H1 (cell line): ENCODE data around the gene RASGRF1. TPM values are rescaled to one million over a fixed set of nuclear protein-coding genes. Genes with fewer than 3 reads are reported as not detected.

Experiments
- CHD1 ChIP-seq: IDR thresholded peaks from 2 replicates; pipeline ENCODE4 v1.6.1; 2012; ENCODE audit warnings: low read depth, low read length, improper control_type of control experiment
- CTBP2 ChIP-seq: IDR thresholded peaks from 2 replicates; pipeline ENCODE4 v1.7.0; 2011; ENCODE audit warnings: borderline replicate concordance, mild to moderate bottlenecking, moderate library complexity, mixed read lengths, low read length; ENCODE audit not compliant: insufficient read depth, insufficient read length
- JUND ChIP-seq: IDR thresholded peaks from 2 replicates; pipeline ENCODE4 v1.6.1; 2011; ENCODE audit warnings: mild to moderate bottlenecking, improper control_type of control experiment, low read length
- KDM5A ChIP-seq: fragments of 200-600 bp; IDR thresholded peaks from 2 replicates; pipeline ENCODE4 v1.7.1; 2012; ENCODE audit warnings: mild to moderate bottlenecking, low read length, inconsistent platforms, mixed read lengths
- RAD21 ChIP-seq, 2 experiments: IDR thresholded peaks in 1 of 2; conservative IDR thresholded peaks in 1 of 2; 2 replicates each; pipeline ENCODE4 v1.6.1; 2011; ENCODE audit warnings: low read depth in 2 of 2, low read length in 2 of 2, improper control_type of control experiment in 1 of 2, inconsistent platforms in 1 of 2, mild to moderate bottlenecking in 1 of 2, moderate library complexity in 1 of 2
- RFX5 ChIP-seq: IDR thresholded peaks from 2 replicates; pipeline ENCODE4 v1.6.1; 2011; ENCODE audit warnings: low read depth, low read length, improper control_type of control experiment, borderline replicate concordance
- RXRA ChIP-seq: IDR thresholded peaks from 2 replicates; pipeline ENCODE4 v1.6.1; 2011; ENCODE audit warnings: low read depth, mild to moderate bottlenecking, low read length, moderate library complexity; ENCODE audit not compliant: insufficient read depth
- TBP ChIP-seq: IDR thresholded peaks from 2 replicates; pipeline ENCODE4 v1.6.1; 2011; ENCODE audit warnings: low read depth, low read length, improper control_type of control experiment
- polyA plus RNA-seq, 7 experiments: library from polyadenylated mRNA; depleted of rRNA in 3 of 7; stranded (reverse) in 5 of 7; unstranded in 2 of 7; fragments of >200 nt in 5 of 7; fragments of 200-250 nt in 2 of 7; gene quantifications; 1 replicate in 5 of 7; 2 replicates in 1 of 7; 4 replicates in 1 of 7; pipeline versions ENCODE4 v1.2.1 to v1.2.3, GENCODE V29; 2011 to 2013; ENCODE audit warnings: missing spikeins in 2 of 7, mixed read lengths in 2 of 7
- total RNA-seq: library from RNA; stranded (reverse); fragmentation: NEBNext Ultra II Directional; extraction: Animal tissue kit (Norgen Biotek cat#: 25700); gene quantifications from 2 replicates; pipeline ENCODE4 v1.2.1, GENCODE V29; 2021
- TF ChIP-seq, protein P1 (sequence below): fragments of 300-600 bp; sonication (generic); IDR thresholded peaks from 2 replicates; pipeline ENCODE4 v1.7.1; 2012; ENCODE audit warnings: low read length, moderate library complexity, mild to moderate bottlenecking, inconsistent platforms; ENCODE audit not compliant: insufficient replicate concordance

RASGRF1 gene
- total and polyA plus RNA-seq, 2 of the 8 experiments (the other 6 are each of a cell fraction or from before 2014, with no cell fraction given), result 0.42 to 0.67 TPM

GRCh38 chr15:78988361-78988911 lies 102.1 kb downstream of the RASGRF1 start (continued):
- TF ChIP-seq, protein P1, sequence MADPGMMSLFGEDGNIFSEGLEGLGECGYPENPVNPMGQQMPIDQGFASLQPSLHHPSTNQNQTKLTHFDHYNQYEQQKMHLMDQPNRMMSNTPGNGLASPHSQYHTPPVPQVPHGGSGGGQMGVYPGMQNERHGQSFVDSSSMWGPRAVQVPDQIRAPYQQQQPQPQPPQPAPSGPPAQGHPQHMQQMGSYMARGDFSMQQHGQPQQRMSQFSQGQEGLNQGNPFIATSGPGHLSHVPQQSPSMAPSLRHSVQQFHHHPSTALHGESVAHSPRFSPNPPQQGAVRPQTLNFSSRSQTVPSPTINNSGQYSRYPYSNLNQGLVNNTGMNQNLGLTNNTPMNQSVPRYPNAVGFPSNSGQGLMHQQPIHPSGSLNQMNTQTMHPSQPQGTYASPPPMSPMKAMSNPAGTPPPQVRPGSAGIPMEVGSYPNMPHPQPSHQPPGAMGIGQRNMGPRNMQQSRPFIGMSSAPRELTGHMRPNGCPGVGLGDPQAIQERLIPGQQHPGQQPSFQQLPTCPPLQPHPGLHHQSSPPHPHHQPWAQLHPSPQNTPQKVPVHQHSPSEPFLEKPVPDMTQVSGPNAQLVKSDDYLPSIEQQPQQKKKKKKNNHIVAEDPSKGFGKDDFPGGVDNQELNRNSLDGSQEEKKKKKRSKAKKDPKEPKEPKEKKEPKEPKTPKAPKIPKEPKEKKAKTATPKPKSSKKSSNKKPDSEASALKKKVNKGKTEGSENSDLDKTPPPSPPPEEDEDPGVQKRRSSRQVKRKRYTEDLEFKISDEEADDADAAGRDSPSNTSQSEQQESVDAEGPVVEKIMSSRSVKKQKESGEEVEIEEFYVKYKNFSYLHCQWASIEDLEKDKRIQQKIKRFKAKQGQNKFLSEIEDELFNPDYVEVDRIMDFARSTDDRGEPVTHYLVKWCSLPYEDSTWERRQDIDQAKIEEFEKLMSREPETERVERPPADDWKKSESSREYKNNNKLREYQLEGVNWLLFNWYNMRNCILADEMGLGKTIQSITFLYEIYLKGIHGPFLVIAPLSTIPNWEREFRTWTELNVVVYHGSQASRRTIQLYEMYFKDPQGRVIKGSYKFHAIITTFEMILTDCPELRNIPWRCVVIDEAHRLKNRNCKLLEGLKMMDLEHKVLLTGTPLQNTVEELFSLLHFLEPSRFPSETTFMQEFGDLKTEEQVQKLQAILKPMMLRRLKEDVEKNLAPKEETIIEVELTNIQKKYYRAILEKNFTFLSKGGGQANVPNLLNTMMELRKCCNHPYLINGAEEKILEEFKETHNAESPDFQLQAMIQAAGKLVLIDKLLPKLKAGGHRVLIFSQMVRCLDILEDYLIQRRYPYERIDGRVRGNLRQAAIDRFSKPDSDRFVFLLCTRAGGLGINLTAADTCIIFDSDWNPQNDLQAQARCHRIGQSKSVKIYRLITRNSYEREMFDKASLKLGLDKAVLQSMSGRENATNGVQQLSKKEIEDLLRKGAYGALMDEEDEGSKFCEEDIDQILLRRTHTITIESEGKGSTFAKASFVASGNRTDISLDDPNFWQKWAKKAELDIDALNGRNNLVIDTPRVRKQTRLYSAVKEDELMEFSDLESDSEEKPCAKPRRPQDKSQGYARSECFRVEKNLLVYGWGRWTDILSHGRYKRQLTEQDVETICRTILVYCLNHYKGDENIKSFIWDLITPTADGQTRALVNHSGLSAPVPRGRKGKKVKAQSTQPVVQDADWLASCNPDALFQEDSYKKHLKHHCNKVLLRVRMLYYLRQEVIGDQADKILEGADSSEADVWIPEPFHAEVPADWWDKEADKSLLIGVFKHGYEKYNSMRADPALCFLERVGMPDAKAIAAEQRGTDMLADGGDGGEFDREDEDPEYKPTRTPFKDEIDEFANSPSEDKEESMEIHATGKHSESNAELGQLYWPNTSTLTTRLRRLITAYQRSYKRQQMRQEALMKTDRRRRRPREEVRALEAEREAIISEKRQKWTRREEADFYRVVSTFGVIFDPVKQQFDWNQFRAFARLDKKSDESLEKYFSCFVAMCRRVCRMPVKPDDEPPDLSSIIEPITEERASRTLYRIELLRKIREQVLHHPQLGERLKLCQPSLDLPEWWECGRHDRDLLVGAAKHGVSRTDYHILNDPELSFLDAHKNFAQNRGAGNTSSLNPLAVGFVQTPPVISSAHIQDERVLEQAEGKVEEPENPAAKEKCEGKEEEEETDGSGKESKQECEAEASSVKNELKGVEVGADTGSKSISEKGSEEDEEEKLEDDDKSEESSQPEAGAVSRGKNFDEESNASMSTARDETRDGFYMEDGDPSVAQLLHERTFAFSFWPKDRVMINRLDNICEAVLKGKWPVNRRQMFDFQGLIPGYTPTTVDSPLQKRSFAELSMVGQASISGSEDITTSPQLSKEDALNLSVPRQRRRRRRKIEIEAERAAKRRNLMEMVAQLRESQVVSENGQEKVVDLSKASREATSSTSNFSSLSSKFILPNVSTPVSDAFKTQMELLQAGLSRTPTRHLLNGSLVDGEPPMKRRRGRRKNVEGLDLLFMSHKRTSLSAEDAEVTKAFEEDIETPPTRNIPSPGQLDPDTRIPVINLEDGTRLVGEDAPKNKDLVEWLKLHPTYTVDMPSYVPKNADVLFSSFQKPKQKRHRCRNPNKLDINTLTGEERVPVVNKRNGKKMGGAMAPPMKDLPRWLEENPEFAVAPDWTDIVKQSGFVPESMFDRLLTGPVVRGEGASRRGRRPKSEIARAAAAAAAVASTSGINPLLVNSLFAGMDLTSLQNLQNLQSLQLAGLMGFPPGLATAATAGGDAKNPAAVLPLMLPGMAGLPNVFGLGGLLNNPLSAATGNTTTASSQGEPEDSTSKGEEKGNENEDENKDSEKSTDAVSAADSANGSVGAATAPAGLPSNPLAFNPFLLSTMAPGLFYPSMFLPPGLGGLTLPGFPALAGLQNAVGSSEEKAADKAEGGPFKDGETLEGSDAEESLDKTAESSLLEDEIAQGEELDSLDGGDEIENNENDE, result no peak
- no peak for TF ChIP-seq RFX5
- TF ChIP-seq RAD21 (IDR thresholded peaks at IDR 0.05 in 1 of 2, conservative IDR thresholded peaks at IDR 0.05 in 1 of 2; ENCODE audit: low read depth in 2 of 2, low read length in 2 of 2), result no peak
- TF ChIP-seq CTBP2, result no peak
- TF ChIP-seq KDM5A, result no peak
- TF ChIP-seq RXRA, result no peak
- TF ChIP-seq TBP, result no peak
- TF ChIP-seq CHD1, result no peak
- TF ChIP-seq JUND, result no peak
